Neural progenitor cell (in vitro differentiated cells): ENCODE measurements around the gene FAM53B.

ENCODE experiments used
- EZH2 ChIP-seq: fragments of 200-600 bp; sonication (generic); IDR thresholded peaks from 2 replicates; pipeline ENCODE4 v1.6.1; 2017; ENCODE audit warnings: antibody characterized with exemption, mild to moderate bottlenecking, moderate library complexity
- EZH2phosphoT487 ChIP-seq: fragments of 200-600 bp; sonication (generic); IDR thresholded peaks from 2 replicates; pipeline ENCODE4 v1.6.1; 2017; ENCODE audit warnings: antibody characterized with exemption
- TF ChIP-seq, protein P1 (sequence below): fragments of 200-600 bp; sonication (generic); IDR thresholded peaks from 2 replicates; pipeline ENCODE4 v1.5.1; 2017; ENCODE audit warnings: antibody characterized with exemption, mild to moderate bottlenecking

DNA sequence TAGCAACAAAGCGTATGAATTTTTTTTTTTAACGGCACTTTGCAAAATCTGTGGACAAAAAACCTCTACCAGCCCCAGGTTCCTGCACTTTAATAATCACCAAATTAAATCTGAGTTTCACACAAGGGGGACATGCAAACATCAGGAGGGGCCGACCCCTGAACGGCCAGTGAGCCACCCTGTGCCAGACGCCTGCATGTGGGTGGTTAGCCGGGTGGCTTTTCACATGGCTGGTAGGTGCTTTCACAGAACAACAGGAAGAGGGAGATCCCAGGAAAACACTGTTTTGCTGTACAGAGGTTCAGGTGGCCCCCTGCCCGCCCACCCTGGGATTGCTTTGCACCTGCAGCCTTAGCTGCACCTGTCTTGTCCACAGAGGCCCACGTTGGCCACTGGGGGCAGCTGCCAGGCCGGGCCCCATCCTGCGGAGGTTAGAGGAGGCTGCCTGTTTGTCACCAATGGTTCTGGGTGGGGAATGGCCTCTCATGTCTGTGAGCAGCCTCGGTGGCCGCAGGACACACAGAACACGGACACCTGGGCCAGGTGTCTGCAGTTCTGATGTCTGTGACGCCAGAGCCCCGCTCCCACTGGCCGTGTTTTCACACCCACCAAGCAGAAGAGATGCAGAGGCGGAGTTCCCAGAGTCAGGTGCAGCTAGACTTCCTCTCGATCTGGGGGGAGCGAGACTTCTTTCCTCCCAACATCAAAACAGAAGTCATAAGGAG lies 107.7 kb downstream of the FAM53B start:
- TF ChIP-seq, protein P1, sequence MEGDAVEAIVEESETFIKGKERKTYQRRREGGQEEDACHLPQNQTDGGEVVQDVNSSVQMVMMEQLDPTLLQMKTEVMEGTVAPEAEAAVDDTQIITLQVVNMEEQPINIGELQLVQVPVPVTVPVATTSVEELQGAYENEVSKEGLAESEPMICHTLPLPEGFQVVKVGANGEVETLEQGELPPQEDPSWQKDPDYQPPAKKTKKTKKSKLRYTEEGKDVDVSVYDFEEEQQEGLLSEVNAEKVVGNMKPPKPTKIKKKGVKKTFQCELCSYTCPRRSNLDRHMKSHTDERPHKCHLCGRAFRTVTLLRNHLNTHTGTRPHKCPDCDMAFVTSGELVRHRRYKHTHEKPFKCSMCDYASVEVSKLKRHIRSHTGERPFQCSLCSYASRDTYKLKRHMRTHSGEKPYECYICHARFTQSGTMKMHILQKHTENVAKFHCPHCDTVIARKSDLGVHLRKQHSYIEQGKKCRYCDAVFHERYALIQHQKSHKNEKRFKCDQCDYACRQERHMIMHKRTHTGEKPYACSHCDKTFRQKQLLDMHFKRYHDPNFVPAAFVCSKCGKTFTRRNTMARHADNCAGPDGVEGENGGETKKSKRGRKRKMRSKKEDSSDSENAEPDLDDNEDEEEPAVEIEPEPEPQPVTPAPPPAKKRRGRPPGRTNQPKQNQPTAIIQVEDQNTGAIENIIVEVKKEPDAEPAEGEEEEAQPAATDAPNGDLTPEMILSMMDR, result peak; percentile 20
- no peak for TF ChIP-seq EZH2
- no peak for TF ChIP-seq EZH2phosphoT487
